Liver (tissue), 9 donors: ENCODE results near the gene INPP4B. TPM values are rescaled to one million over a fixed set of nuclear protein-coding genes. Genes with fewer than 3 reads are reported as not detected.

Source experiments
- DNase-seq: peaks from one replicate; pipeline ENCODE4 v3.0.0-alpha.2; 2017; ENCODE audit warnings: low spot score
- H3K27ac ChIP-seq, 2 donors: one replicate each; pipeline ENCODE4 v1.7.0; 2013; ENCODE audit warnings: inconsistent platforms in 2 of 2, low read length in 2 of 2, control low read depth in 1 of 2, low read depth in 1 of 2, mild to moderate bottlenecking in 1 of 2
- H3K27me3 ChIP-seq, 4 donors: one replicate each; pipeline versions ENCODE4 v1.6.1 to v1.7.0; 2013; ENCODE audit warnings: low read length in 3 of 4, inconsistent platforms in 1 of 4, mild to moderate bottlenecking in 1 of 4, moderate library complexity in 1 of 4; ENCODE audit not compliant: control insufficient read depth in 4 of 4, insufficient read depth in 4 of 4
- H3K36me3 ChIP-seq, 4 donors: one replicate each; pipeline versions ENCODE4 v1.6.1 to v1.7.0; 2013; ENCODE audit warnings: low read length in 3 of 4, mild to moderate bottlenecking in 3 of 4, low read depth in 1 of 4, moderate library complexity in 1 of 4; ENCODE audit not compliant: control insufficient read depth in 4 of 4, insufficient read depth in 3 of 4
- H3K4me1 ChIP-seq, 4 donors: one replicate each; pipeline versions ENCODE4 v1.6.1 to v1.7.0; 2013; ENCODE audit warnings: low read length in 3 of 4, mild to moderate bottlenecking in 3 of 4, moderate library complexity in 1 of 4; ENCODE audit not compliant: control insufficient read depth in 4 of 4, insufficient read depth in 4 of 4
- H3K4me3 ChIP-seq, 3 donors: one replicate each; pipeline versions ENCODE4 v1.6.1 to v1.7.0; 2013; ENCODE audit warnings: low read length in 3 of 3, control low read depth in 1 of 3, low read depth in 1 of 3, mild to moderate bottlenecking in 1 of 3
- H3K9ac ChIP-seq, 2 donors: one replicate each; pipeline ENCODE4 v1.7.0; 2013; ENCODE audit warnings: low read length in 2 of 2, mild to moderate bottlenecking in 2 of 2, moderate library complexity in 2 of 2, control low read depth in 1 of 2, low read depth in 1 of 2
- H3K9me3 ChIP-seq, 4 donors: one replicate each; pipeline versions ENCODE4 v1.6.1 to v1.7.0; 2013; ENCODE audit warnings: low read length in 3 of 4; ENCODE audit not compliant: control insufficient read depth in 4 of 4
- ATF3 ChIP-seq: IDR thresholded peaks from 2 replicates; pipeline ENCODE4 v1.6.1; 2016; ENCODE audit warnings: antibody characterized with exemption
- CTCF ChIP-seq: fragments of 150-350 bp; IDR thresholded peaks from 2 replicates; pipeline ENCODE4 v1.5.1; 2017; ENCODE audit warnings: improper control_type of control experiment, low read depth, low read length; ENCODE audit not compliant: missing input control
- EGR1 ChIP-seq, 2 donors: IDR thresholded peaks; 2 replicates each; pipeline ENCODE4 v1.6.1; 2016 to 2018; ENCODE audit warnings: antibody characterized with exemption in 2 of 2, low read depth in 2 of 2
- FOXA1 ChIP-seq: IDR thresholded peaks from 2 replicates; pipeline ENCODE4 v1.6.1; 2016; ENCODE audit warnings: antibody characterized with exemption
- FOXA2 ChIP-seq: IDR thresholded peaks from 2 replicates; pipeline ENCODE4 v1.6.1; 2016; ENCODE audit warnings: antibody characterized with exemption
- GABPA ChIP-seq, 2 donors: IDR thresholded peaks in 1 of 2; conservative IDR thresholded peaks in 1 of 2; 2 replicates each; pipeline ENCODE4 v1.6.1; 2016; ENCODE audit warnings: antibody characterized with exemption in 2 of 2, mild to moderate bottlenecking in 1 of 2, moderate library complexity in 1 of 2
- HNF4A ChIP-seq, 2 donors: conservative IDR thresholded peaks; 2 replicates each; pipeline ENCODE4 v1.6.1; 2016; ENCODE audit warnings: antibody characterized with exemption in 2 of 2, mild to moderate bottlenecking in 2 of 2
- HNF4G ChIP-seq: IDR thresholded peaks from 2 replicates; pipeline ENCODE4 v1.6.1; 2016; ENCODE audit warnings: antibody characterized with exemption
- JUND ChIP-seq, 2 donors: IDR thresholded peaks; 2 replicates each; pipeline ENCODE4 v1.6.1; 2016; ENCODE audit warnings: antibody characterized with exemption in 2 of 2
- MAX ChIP-seq: IDR thresholded peaks from 2 replicates; pipeline ENCODE4 v1.6.1; 2016; ENCODE audit warnings: antibody characterized with exemption
- NR2F2 ChIP-seq: IDR thresholded peaks from 2 replicates; pipeline ENCODE4 v1.6.1; 2016; ENCODE audit warnings: antibody characterized with exemption
- RAD21 ChIP-seq, 2 donors: IDR thresholded peaks; 2 replicates each; pipeline ENCODE4 v1.6.1; 2016; ENCODE audit warnings: antibody characterized with exemption in 2 of 2, mild to moderate bottlenecking in 2 of 2
- REST ChIP-seq: IDR thresholded peaks from 2 replicates; pipeline ENCODE4 v1.6.1; 2016; ENCODE audit warnings: antibody characterized with exemption, mild to moderate bottlenecking
- RXRA ChIP-seq, 2 donors: IDR thresholded peaks; 2 replicates each; pipeline ENCODE4 v1.6.1; 2017 to 2018; ENCODE audit warnings: antibody characterized with exemption in 2 of 2, mild to moderate bottlenecking in 1 of 2
- SP1 ChIP-seq: IDR thresholded peaks from 2 replicates; pipeline ENCODE4 v1.6.1; 2018; ENCODE audit warnings: antibody characterized with exemption, mild to moderate bottlenecking
- TAF1 ChIP-seq: conservative IDR thresholded peaks from 2 replicates; pipeline ENCODE4 v1.6.1; 2016; ENCODE audit warnings: antibody characterized with exemption, mild to moderate bottlenecking
- YY1 ChIP-seq: IDR thresholded peaks from 2 replicates; pipeline ENCODE4 v1.6.1; 2016; ENCODE audit warnings: antibody characterized with exemption, mild to moderate bottlenecking
- ZBTB33 ChIP-seq: IDR thresholded peaks from 2 replicates; pipeline ENCODE4 v1.6.1; 2016; ENCODE audit warnings: antibody characterized with exemption
- WGBS: extraction: QIAGEN DNeasy Blood & Tissue Kit; methylation state at CpG from one replicate; pipeline ENCODE4 v1.1.7; 2013; 5-methylcytosine and 5-hydroxymethylcytosine counted together
- polyA plus RNA-seq, 2 donors: library from polyadenylated mRNA; stranded (reverse) in 1 of 2; unstranded in 1 of 2; fragments of 200-250 nt in 1 of 2; fragments of >200 nt in 1 of 2; fragmentation: Nextera tagmentation in 1 of 2; extraction: Ambion mirVana in 1 of 2; gene quantifications; one replicate each; pipeline versions ENCODE4 v1.2.1 to v1.2.3, GENCODE V29; 2013 to 2015
- total RNA-seq, 2 donors: library from RNA; depleted of rRNA; stranded (reverse); fragments of >200 nt; gene quantifications; one replicate each; pipeline ENCODE4 v1.2.3, GENCODE V29; 2014
- donor health status: healthy.
- donor health status: healthy.
- donor health status: healthy.
- donor health status: healthy.
- donor health status: healthy.

INPP4B gene
- total and polyA plus RNA-seq, 4 donors = 0.43 to 2.8 (median 1.6) TPM

GRCh38 chr4:142493255-142494110 lies 352.6 kb downstream of the INPP4B start:
- TF ChIP-seq CTCF = no peak
- no peak for TF ChIP-seq MAX
- TF ChIP-seq HNF4G = no peak
- no peak for TF ChIP-seq SP1
- TF ChIP-seq FOXA2 = no peak
- TF ChIP-seq YY1 = no peak
- no peak for TF ChIP-seq RAD21 (IDR thresholded peaks at IDR 0.05)
- TF ChIP-seq FOXA1 = no peak
- no peak for TF ChIP-seq NR2F2
- no peak for TF ChIP-seq EGR1 (IDR thresholded peaks at IDR 0.05; ENCODE audit: low read depth in 2 of 2)
- TF ChIP-seq HNF4A (conservative IDR thresholded peaks at IDR 0.05) = no peak
- no peak for TF ChIP-seq ZBTB33
- no peak for TF ChIP-seq REST
- TF ChIP-seq TAF1 = no peak
- no peak for TF ChIP-seq RXRA (IDR thresholded peaks at IDR 0.05)
- no peak for TF ChIP-seq JUND (IDR thresholded peaks at IDR 0.05)
- TF ChIP-seq GABPA (IDR thresholded peaks at IDR 0.05 in 1 of 2, conservative IDR thresholded peaks at IDR 0.05 in 1 of 2) = no peak
- no peak for TF ChIP-seq ATF3
- H3K9me3 ChIP-seq = no peaks in the 10 kb centered on the region
- H3K4me1 ChIP-seq = peaks cover 0 to 1% (median 0%) of the 10 kb centered on the region in 4 donors
- 51% methylated on average over 1 of the region's 1 CpG for WGBS
- H3K4me3 ChIP-seq = no peak overlapping the region
- H3K27ac ChIP-seq = no peak overlapping the region
- H3K36me3 ChIP-seq = no peaks in the 10 kb centered on the region
- no peaks in the 10 kb centered on the region for H3K27me3 ChIP-seq
- DNase-seq = no peak
- no peak overlapping the region for H3K9ac ChIP-seq
